Measurements from ENCODE around the gene ODAD4. TPM values are rescaled to one million over a fixed set of nuclear protein-coding genes. Genes with fewer than 3 reads are reported as not detected.

Gene ODAD4
- total RNA-seq, 2 experiments from 2014 or later = 1.7 to 2.0 TPM

DNA sequence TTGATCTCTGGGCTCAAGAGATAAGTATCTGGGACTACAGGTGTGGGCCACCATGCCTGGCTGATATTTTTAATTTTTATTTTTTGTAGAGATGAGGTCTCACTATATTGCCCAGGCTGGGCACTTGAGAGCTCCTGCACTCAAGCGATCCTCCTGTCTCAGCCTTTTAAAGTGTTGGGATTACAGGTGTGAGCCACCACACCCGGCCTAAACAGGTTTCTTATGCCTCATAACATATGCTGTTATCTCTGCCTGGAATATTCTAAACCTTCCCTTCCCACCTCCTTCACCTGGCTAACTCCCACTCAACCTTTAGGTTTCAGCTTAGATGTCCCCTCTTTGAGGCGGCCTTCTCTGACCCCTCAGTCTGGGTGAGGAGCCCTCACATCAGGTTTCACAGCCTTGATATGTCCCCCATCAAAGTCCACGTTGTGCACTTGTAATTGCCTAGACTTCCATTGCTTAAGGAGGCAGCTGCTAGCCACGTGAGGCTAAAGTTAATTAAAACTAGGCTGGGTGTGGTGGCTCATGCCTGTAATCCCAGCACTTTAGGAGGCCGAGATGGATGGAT, 27.5 kb downstream of the ODAD4 start:
- no peak overlapping the region for H3K27ac Mint-ChIP-seq
- POLR2A ChIA-PET = interaction anchor here (1.2 to 1.3 kb wide), 2 partner anchors 8 to 10 kb away, joined by 3 read pairs; no protein-coding TSS in a partner anchor
- no peaks in the 10 kb centered on the region for H3K27me3 Mint-ChIP-seq
- no peaks in the 10 kb centered on the region for H3K4me1 Mint-ChIP-seq
- DNase-seq = no peak
- H3K4me3 Mint-ChIP-seq = no peak overlapping the region
- H3K36me3 Mint-ChIP-seq (ENCODE audit: low read depth) = no peaks in the 10 kb centered on the region
- H3K9me3 Mint-ChIP-seq = no peaks in the 10 kb centered on the region
- CTCF ChIA-PET = interaction anchor here (0.7 to 1.4 kb wide), 4 partner anchors 8 to 209 kb away, joined by 3 to 5 read pairs (median 4); no protein-coding TSS in a partner anchor

DNA sequence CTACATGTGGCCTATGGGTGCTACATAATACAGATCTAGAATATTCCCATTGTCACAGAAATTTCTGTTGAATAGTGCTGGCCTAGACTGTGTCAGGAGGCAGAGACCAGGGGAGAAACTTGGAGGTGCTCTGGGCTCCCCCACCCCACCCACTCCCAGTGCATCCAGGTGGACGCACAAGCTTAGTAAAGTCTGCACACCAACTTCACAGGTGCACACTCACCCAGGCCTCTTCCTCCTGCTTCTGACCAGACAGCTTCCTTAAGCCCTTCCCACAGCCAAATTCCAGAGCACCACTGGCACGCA, 28.6 kb downstream of the ODAD4 start:
- CTCF ChIA-PET = interaction anchor here (0.7 to 1.8 kb wide), 8 partner anchors 9 to 159 kb away, joined by 3 to 6 read pairs (median 4); partner anchors contain the start of gene ODAD4
- no peaks in the 10 kb centered on the region for H3K9me3 Mint-ChIP-seq
- no peak overlapping the region for H3K27ac Mint-ChIP-seq
- no peaks in the 10 kb centered on the region for H3K27me3 Mint-ChIP-seq
- POLR2A ChIA-PET = interaction anchor here (1.1 kb wide), 1 partner anchor 69 kb away, joined by 3 read pairs; no protein-coding TSS in a partner anchor
- H3K4me3 Mint-ChIP-seq = no peak overlapping the region
- no peak for DNase-seq
- H3K36me3 Mint-ChIP-seq (ENCODE audit: low read depth) = no peaks in the 10 kb centered on the region
- H3K4me1 Mint-ChIP-seq = no peaks in the 10 kb centered on the region

DNA sequence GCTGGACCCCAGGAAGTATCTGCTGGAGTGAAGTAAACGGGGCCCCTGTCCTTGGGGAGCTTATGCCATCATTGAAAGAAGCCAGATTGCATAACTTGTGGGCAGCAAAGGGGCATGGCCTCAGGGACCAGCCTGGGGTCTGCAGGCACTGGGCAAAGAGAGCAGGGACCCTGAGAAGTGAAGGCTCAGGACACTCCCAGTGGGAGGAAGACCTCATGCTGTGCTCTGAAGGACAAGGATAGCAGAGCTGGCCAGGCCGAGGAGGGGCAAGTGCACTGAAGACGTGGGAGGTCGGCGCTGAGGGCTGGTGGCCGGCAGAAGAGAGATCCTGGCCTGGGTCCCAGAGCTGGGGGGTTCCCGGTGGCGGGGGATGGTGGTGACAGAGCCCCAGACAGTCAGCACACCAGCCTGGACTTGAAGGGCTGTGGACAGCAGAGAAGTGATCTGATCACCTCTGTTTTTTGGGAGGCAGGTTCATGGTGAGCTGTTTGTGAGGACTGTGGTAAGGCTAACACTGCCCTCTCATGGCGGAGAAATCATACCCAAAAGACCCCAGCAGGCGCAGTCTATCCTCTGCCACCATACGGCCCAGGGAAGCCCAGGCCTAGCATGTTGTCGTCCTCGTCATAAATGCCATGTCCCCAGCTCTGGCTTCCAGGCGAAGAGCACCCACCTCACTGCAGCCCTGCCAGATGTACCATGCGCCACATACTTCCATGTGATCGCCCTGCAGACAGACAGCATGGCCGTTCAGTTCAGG, 29.1 kb downstream of the ODAD4 start:
- no peaks in the 10 kb centered on the region for H3K4me1 Mint-ChIP-seq
- DNase-seq = no peak
- H3K27me3 Mint-ChIP-seq = no peaks in the 10 kb centered on the region
- no peaks in the 10 kb centered on the region for H3K36me3 Mint-ChIP-seq (ENCODE audit: low read depth)
- POLR2A ChIA-PET = interaction anchor here (0.9 to 1.1 kb wide), 2 partner anchors 68 to 271 kb away, joined by 3 read pairs; partner anchors contain the start of gene EIF1
- no peaks in the 10 kb centered on the region for H3K9me3 Mint-ChIP-seq
- CTCF ChIA-PET = interaction anchor here (0.6 to 1.8 kb wide), 7 partner anchors 17 to 42 kb away, joined by 3 to 6 read pairs (median 5); partner anchors contain the start of gene ODAD4
- H3K27ac Mint-ChIP-seq = no peak overlapping the region
- H3K4me3 Mint-ChIP-seq = no peak overlapping the region

DNA sequence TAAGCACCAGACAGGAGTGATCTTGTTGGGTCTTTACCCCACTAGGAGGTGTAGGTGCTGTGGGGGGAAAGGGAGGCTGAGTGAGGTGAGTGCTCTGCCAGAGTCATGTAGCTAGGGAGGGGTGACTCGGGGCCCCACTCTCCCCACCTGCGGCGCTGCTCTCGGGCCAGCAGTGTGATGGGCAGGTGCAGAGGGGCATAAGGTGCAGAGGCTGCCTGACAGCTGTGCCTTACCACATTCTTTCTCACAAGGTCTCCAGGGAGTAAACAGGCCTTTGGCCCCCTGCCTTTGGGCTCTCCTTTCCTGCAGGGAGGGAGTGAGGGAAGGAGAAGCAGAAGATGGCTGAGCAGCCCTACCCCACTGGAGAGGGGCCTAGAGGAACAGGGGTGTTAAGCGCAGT, 31.7 kb downstream of the ODAD4 start:
- POLR2A ChIA-PET = interaction anchor here (1.5 kb wide), 1 partner anchor 13 kb away, joined by 5 read pairs; no protein-coding TSS in a partner anchor
- CTCF ChIA-PET = interaction anchor here (0.6 to 3.8 kb wide), 6 partner anchors 30 to 380 kb away, joined by 3 to 30 read pairs (median 3); partner anchors contain the start of genes DNAJC7, NKIRAS2 and ODAD4
- Mint-ChIP-seq H3K27me3 (no peaks in the 10 kb centered on the region), H3K4me1 (peaks cover 14% of the 10 kb centered on the region), H3K36me3 (ENCODE audit: low read depth) (no peaks in the 10 kb centered on the region), H3K4me3 (no peak overlapping the region), H3K9me3 (no peaks in the 10 kb centered on the region), H3K27ac (no peak overlapping the region)
- DNase-seq = no peak

DNA sequence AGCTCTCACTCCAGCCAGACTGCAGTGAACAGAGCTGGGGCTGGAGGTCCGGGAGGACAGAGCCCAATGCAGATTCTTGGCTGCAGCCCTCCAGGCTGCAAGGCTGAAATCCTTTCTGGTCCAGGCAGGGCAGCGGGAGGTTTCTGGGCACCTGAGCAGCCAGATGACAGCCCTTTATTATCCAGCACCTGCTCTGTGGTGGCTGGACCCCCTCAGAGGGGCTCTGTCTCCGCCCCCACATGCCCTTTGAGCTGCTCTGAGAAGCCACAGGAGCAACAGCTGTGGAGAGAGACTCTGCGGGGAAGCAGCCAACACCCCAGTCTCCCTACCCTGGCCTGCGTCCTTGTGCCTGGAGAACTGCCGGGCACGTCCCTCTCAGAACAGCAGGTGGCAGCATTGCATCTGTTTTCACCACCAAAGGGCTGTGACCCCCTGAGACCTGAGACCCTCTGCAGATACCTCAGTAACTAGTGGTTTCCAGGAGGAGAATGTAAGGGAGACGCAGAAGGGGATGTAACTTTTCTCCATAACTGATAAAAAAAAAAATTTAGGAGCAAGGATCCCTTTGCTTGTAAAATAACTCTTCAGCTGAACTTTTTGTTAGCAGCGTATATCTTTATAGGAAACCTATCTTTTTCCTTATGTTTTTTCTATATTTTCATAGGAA, 32.5 kb downstream of the ODAD4 start:
- Mint-ChIP-seq H3K9me3 (no peaks in the 10 kb centered on the region), H3K36me3 (ENCODE audit: low read depth) (peaks cover 3% of the 10 kb centered on the region), H3K4me1 (peaks cover 21% of the 10 kb centered on the region), H3K27ac (no peak overlapping the region), H3K27me3 (no peaks in the 10 kb centered on the region), H3K4me3 (no peak overlapping the region)
- POLR2A ChIA-PET = interaction anchor here (1.0 to 6.4 kb wide), 3 partner anchors 14 to 149 kb away, joined by 3 to 118 read pairs (median 5); partner anchors contain the start of gene DHX58
- CTCF ChIA-PET = interaction anchor here (0.5 to 4.2 kb wide), 18 partner anchors 12 to 349 kb away, joined by 3 to 30 read pairs (median 4); partner anchors contain the start of genes ACLY, DHX58, DNAJC7 and NKIRAS2
- DNase-seq = peak; percentile 76

DNA sequence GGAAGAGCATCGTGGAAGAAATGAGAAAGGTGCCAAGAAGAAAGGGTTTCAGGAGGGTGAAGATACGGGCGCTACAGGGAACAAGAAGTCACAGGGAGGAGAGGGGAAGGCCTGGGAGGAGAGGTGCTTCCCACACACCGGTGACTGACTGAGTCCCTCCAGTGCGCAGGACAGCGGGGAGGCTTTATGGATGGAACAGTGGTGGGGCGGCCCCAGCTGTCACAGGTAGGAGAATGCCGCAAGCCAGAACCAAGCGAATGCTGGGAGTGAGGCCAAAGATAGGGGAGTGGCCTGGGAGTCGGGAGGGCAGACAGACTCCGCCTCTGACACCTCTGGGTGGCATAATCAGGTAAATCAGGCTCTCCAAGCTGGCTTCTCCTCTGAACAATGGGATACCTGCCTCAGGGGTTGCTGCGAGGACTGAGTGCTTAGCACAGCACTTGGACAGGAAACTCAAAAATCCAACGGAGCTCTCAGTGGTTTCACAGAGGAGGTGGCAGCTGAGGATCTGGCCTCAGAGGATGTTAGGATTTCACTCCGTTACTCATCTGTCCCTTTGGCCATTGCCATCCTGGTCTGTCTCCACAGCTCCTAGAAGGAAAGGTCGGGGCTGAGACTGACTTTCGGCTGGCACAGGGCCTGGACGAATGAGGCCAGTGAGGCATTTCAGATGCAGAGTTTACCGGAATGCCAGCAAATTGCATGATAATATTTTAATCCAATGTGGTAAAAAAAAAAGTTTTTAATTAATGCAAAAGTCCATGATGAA, 35.5 kb downstream of the ODAD4 start:
- Mint-ChIP-seq H3K27me3 (no peaks in the 10 kb centered on the region), H3K4me3 (peak overlapping the region; percentile 77), H3K9me3 (no peaks in the 10 kb centered on the region), H3K4me1 (peaks cover 46% of the 10 kb centered on the region), H3K27ac (peak overlapping the region; percentile 84), H3K36me3 (ENCODE audit: low read depth) (peaks cover 23% of the 10 kb centered on the region)
- ChIA-PET CTCF (interaction anchor here (0.7 to 4.2 kb wide), 17 partner anchors 8 to 256 kb away, joined by 3 to 19 read pairs (median 5); partner anchors contain the start of genes DHX58, DNAJC7, NKIRAS2 and ODAD4), POLR2A (interaction anchor here (0.6 to 6.4 kb wide), 30 partner anchors 8 to 423 kb away, joined by 3 to 118 read pairs (median 4); partner anchors contain the start of genes ACLY, DHX58, DNAJC7 and EIF1)
- DNase-seq = peak; percentile 71

- ChIA-PET CTCF (interaction anchor here (0.7 to 4.2 kb wide), 14 partner anchors 9 to 256 kb away, joined by 3 to 19 read pairs (median 5); partner anchors contain the start of genes DHX58, DNAJC7, NKIRAS2 and ODAD4), POLR2A (interaction anchor here (0.5 to 6.4 kb wide), 39 partner anchors 9 to 1680 kb away, joined by 3 to 118 read pairs (median 4); partner anchors contain the start of genes ACLY, DHX58, DNAJC7 and EIF1)
- Mint-ChIP-seq H3K36me3 (ENCODE audit: low read depth) (peaks cover 28% of the 10 kb centered on the region), H3K27ac (peak within 1 kb of the TSS; percentile 84), H3K4me3 (peak within 1 kb of the TSS; percentile 81), H3K27me3 (no peaks in the 10 kb centered on the region), H3K9me3 (no peaks in the 10 kb centered on the region), H3K4me1 (peaks cover 50% of the 10 kb centered on the region)
- DNase-seq = peak; percentile 93
Measured at GRCh38 chr17:41966463-41967140, 36.2 kb downstream of the ODAD4 start, which contains the start of gene CNP. Gene CNP, plus strand, starts transcription at chr17:41966795. Its CDS starts 90 bp downstream, at chr17:41966885.

DNA sequence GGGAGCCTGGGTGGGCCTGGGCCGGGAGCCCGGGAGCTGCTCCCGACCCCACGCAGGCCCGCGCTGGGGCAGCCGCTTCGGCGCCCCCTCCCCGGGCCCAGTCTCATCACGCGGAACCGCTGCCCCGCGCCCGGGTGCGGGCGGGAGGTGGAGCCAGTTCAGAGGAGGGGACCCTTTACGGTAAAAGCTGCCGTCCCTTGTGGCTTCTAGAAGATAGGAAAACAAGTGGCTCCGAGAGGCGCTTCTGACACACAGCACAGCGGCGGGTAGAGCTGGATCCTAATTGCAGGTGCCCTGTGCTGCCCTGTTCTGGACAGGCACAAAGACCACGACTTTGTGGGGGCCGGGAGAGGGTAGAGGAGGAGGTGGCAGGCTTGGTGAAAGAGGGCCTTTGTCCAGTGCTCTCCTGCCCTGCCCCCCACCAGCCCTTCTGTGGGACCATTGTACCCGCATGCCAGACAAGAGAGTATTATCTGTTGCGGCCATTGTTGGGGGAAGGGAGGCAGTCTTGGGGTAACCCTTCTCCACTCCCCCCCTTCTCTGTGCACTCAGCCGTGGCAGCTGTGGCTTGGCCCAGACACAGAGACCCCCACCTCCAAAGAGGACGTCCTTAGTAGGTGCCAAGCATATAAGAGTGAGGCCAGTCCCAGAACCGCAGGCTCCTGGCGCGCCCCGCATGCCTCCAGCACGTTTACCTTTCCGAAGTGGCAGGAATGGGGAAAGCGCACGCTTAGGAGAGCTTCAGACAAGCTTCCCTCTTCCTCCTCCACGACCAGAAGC, 36.9 kb downstream of the ODAD4 start:
- peak; percentile 53 for DNase-seq
- CTCF ChIA-PET = interaction anchor here (0.7 to 2.0 kb wide), 7 partner anchors 31 to 58 kb away, joined by 3 to 11 read pairs (median 4); partner anchors contain the start of genes ACLY, DNAJC7, NKIRAS2 and ODAD4
- H3K4me3 Mint-ChIP-seq = peak overlapping the region; percentile 81
- H3K9me3 Mint-ChIP-seq = no peaks in the 10 kb centered on the region
- no peaks in the 10 kb centered on the region for H3K27me3 Mint-ChIP-seq
- H3K36me3 Mint-ChIP-seq (ENCODE audit: low read depth) = peaks cover 33% of the 10 kb centered on the region
- peak overlapping the region; percentile 78 for H3K27ac Mint-ChIP-seq
- peaks cover 54% of the 10 kb centered on the region for H3K4me1 Mint-ChIP-seq
- POLR2A ChIA-PET = interaction anchor here (0.5 to 6.4 kb wide), 32 partner anchors 9 to 1681 kb away, joined by 3 to 118 read pairs (median 5); partner anchors contain the start of genes ACLY, DHX58, DNAJC7 and EIF1

GRCh38 chr17:41967921-41968578, 37.6 kb downstream of the ODAD4 start:
- peaks cover 58% of the 10 kb centered on the region for H3K4me1 Mint-ChIP-seq
- POLR2A ChIA-PET = interaction anchor here (1.2 to 6.4 kb wide), 10 partner anchors 8 to 307 kb away, joined by 3 to 118 read pairs (median 8); partner anchors contain the start of genes ACLY, DHX58, DNAJC7 and NKIRAS2
- H3K27me3 Mint-ChIP-seq = no peaks in the 10 kb centered on the region
- no peaks in the 10 kb centered on the region for H3K9me3 Mint-ChIP-seq
- H3K4me3 Mint-ChIP-seq = peak overlapping the region; percentile 81
- CTCF ChIA-PET = interaction anchor here (0.7 to 1.8 kb wide), 4 partner anchors 49 to 57 kb away, joined by 3 to 4 read pairs (median 4); partner anchors contain the start of genes ACLY and NKIRAS2
- H3K27ac Mint-ChIP-seq = peak overlapping the region; percentile 78
- H3K36me3 Mint-ChIP-seq (ENCODE audit: low read depth) = peaks cover 38% of the 10 kb centered on the region
- DNase-seq = no peak

DNA sequence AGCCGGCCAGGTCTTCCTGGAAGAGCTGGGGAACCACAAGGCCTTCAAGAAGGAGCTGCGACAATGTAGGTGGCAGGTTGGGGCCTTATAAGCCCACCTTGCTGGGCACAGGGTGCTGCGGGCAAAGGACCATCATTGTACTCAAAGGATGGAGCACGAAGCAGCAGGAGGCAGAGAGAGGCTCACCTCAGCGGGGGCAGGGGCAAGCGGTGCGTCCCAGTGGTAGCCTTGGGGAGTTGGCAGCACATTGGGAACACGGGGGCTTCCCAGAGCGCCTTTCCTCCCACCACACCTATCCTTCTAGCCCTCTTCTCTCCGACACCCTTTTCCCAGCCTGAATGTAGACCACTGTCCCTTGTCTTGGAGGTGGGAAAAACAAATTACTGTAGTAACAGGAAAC, 38.3 kb downstream of the ODAD4 start:
- no peak for DNase-seq
- CTCF ChIA-PET = interaction anchor here (1.8 kb wide), 1 partner anchor 56 kb away, joined by 3 read pairs; no protein-coding TSS in a partner anchor
- Mint-ChIP-seq H3K27ac (no peak overlapping the region), H3K4me3 (no peak overlapping the region), H3K9me3 (no peaks in the 10 kb centered on the region), H3K27me3 (no peaks in the 10 kb centered on the region), H3K4me1 (peaks cover 58% of the 10 kb centered on the region), H3K36me3 (ENCODE audit: low read depth) (peaks cover 45% of the 10 kb centered on the region)
- POLR2A ChIA-PET = interaction anchor here (1.6 to 6.4 kb wide), 5 partner anchors 8 to 143 kb away, joined by 3 to 118 read pairs (median 32); partner anchors contain the start of genes DHX58, DNAJC7 and NKIRAS2
